ENCODE results near the gene PIERCE2.
"Not testable (repeated sequence)": the region's sequence is repeated elsewhere in the genome, so short reads cannot be mapped to it uniquely, and the experiment has no call there.

The PIERCE2 gene

GRCh38 chr15:55434989-55435825, 26.9 kb downstream of the PIERCE2 start:
- DNase-seq (ENCODE audit: low read depth): no peak

GRCh38 chr15:55443141-55443540, 34.8 kb downstream of the PIERCE2 start:
- DNase-seq (ENCODE audit: low read depth): not testable (repeated sequence)

GRCh38 chr15:55445936-55446335, 37.6 kb downstream of the PIERCE2 start:
- DNase-seq (ENCODE audit: low read depth): not testable (repeated sequence)

GRCh38 chr15:55446379-55447029, 38.2 kb downstream of the PIERCE2 start:
- not testable (repeated sequence) for DNase-seq (ENCODE audit: low read depth)

GRCh38 chr15:55447030-55447394, 38.7 kb downstream of the PIERCE2 start:
- not testable (repeated sequence) for DNase-seq (ENCODE audit: low read depth)

- no peak for DNase-seq (ENCODE audit: low read depth)
Measured at GRCh38 chr15:55457401-55458022, 49.2 kb downstream of the PIERCE2 start.

GRCh38 chr15:55461447-55461846, 53.2 kb downstream of the PIERCE2 start:
- no peak for DNase-seq (ENCODE audit: low read depth)

- no peak for DNase-seq (ENCODE audit: low read depth)
Measured at GRCh38 chr15:55468321-55468720, 60.0 kb downstream of the PIERCE2 start.
